Duodenal mucosa (tissue), 2 donors: ENCODE data around the gene TRIM24.
"Not testable (repeated sequence)": the region's sequence is repeated elsewhere in the genome, so short reads cannot be mapped to it uniquely, and the experiment has no call there.

ENCODE experiments used
- H3K27ac ChIP-seq: one replicate; pipeline ENCODE4 v1.7.0; 2013; ENCODE audit warnings: low read depth, low read length
- H3K27me3 ChIP-seq, 2 donors: one replicate each; pipeline ENCODE4 v1.7.0; 2013; ENCODE audit warnings: low read length in 2 of 2, control low read depth in 1 of 2; ENCODE audit not compliant: insufficient read depth in 2 of 2, control insufficient read depth in 1 of 2
- H3K36me3 ChIP-seq, 2 donors: one replicate each; pipeline ENCODE4 v1.7.0; 2013; ENCODE audit warnings: low read length in 2 of 2, control low read depth in 1 of 2; ENCODE audit not compliant: insufficient read depth in 2 of 2, control insufficient read depth in 1 of 2
- H3K4me1 ChIP-seq, 2 donors: one replicate each; pipeline ENCODE4 v1.7.0; 2013; ENCODE audit warnings: low read length in 2 of 2, control low read depth in 1 of 2; ENCODE audit not compliant: insufficient read depth in 2 of 2, control insufficient read depth in 1 of 2
- H3K4me3 ChIP-seq, 2 donors: one replicate each; pipeline ENCODE4 v1.7.0; 2013; ENCODE audit warnings: low read length in 2 of 2, low read depth in 1 of 2
- H3K9ac ChIP-seq, 2 donors: one replicate each; pipeline ENCODE4 v1.7.0; 2013; ENCODE audit warnings: low read length in 2 of 2, low read depth in 1 of 2
- H3K9me3 ChIP-seq, 2 donors: one replicate each; pipeline ENCODE4 v1.7.0; 2013; ENCODE audit warnings: low read length in 2 of 2, control low read depth in 1 of 2; ENCODE audit not compliant: control insufficient read depth in 1 of 2

TRIM24 gene

DNA sequence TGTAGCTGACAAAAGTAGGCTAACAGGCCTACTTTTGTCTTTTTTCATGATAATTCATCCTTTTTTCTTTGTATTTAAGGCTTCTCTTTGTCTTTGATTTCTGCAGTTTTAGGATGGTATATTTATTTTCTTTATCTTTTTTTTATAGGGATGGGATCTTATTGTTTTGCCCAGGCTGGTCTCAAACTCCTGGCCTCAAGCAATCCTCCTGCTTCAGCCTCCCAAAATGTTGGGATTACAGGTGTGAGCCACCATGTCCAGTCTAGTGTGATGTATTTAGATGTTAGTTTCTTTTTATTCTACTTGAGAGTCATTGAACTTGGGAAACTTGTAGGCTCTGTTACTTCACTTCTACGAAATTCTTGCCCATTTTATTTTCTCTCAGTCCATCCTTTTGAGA lies 35.4 kb downstream of the TRIM24 start:
- Histone ChIP-seq H3K4me3 (no peak overlapping the region), H3K9ac (no peak overlapping the region), H3K27ac (no peak overlapping the region), H3K9me3 (no peaks in the 10 kb centered on the region), H3K27me3 (no peaks in the 10 kb centered on the region), H3K36me3 (no peaks in the 10 kb centered on the region), H3K4me1 (no peaks in the 10 kb centered on the region)

DNA sequence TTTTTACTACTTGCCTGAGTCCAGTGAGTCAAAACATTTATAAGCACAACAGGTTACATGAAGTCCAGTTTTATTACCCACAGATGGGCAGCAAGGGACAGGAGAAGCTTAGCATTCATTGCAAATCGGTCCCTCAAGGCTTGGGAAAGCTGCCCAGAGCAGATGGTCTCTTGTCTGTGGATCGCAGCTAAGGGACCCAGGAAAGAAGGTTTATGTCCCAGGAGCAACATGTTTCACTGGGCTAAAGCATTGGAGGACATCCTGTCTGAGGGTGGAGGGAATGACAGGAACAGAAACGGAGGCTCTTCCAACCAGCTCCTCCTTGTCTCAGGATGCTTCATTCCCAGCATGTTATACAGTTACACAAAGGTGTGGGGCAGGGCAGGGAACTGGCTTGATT lies 39.3 kb downstream of the TRIM24 start:
- H3K27me3 ChIP-seq = no peaks in the 10 kb centered on the region
- H3K9me3 ChIP-seq = no peaks in the 10 kb centered on the region
- H3K9ac ChIP-seq = no peak overlapping the region
- H3K27ac ChIP-seq = no peak overlapping the region
- peaks cover 0 to under 1% of the 10 kb centered on the region in 2 donors for H3K36me3 ChIP-seq
- H3K4me3 ChIP-seq = no peak overlapping the region
- H3K4me1 ChIP-seq = peaks cover 0 to 4% of the 10 kb centered on the region in 2 donors

DNA sequence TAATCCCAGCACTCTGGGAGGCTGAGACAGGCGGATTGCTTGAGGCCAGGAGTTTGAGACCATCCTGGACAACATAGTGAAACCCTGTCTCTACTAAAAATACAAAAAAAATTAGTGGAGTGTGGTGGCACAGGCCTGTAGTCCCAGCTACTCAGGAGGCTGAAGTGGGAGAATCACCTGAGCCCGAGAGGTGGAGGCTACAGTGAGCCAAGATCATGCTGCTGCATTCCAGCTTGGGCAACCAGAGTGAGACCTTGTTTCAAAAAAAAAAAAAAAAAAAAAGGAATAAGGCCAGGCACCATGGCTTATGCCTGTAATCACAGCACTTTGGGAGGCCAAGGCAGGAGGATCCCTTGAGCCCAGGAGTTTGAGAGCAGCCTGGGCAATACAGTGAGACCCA lies 40.2 kb downstream of the TRIM24 start:
- H3K4me3 ChIP-seq, H3K27ac ChIP-seq, H3K27me3 ChIP-seq, H3K9me3 ChIP-seq, H3K4me1 ChIP-seq, H3K9ac ChIP-seq: not testable (repeated sequence)
- peaks cover 0 to 10% of the 10 kb centered on the region in 2 donors for H3K36me3 ChIP-seq

DNA sequence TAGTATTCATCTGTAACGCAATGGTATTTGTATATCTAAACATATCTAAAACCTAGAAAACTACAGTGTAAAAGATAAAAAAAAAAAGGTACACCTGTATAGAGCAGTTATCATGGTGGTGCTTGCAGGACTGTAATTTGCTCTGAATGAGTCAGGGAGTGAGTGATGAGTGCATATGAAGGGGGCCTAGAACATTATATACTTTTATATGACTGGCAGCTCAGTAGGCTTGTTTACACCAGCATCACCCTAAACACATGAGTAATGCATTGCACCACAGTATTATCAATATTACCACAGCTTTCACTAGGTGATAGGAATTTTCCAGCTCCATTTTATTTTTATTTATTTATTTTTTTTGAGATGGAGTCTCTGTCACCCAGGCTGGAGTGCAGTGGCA lies 40.8 kb downstream of the TRIM24 start:
- Histone ChIP-seq H3K4me3 (no peak overlapping the region), H3K27ac (no peak overlapping the region), H3K36me3 (peaks cover 0 to 14% of the 10 kb centered on the region in 2 donors), H3K9ac (no peak overlapping the region), H3K27me3 (no peaks in the 10 kb centered on the region), H3K9me3 (no peaks in the 10 kb centered on the region), H3K4me1 (peaks cover 0 to 4% of the 10 kb centered on the region in 2 donors)

DNA sequence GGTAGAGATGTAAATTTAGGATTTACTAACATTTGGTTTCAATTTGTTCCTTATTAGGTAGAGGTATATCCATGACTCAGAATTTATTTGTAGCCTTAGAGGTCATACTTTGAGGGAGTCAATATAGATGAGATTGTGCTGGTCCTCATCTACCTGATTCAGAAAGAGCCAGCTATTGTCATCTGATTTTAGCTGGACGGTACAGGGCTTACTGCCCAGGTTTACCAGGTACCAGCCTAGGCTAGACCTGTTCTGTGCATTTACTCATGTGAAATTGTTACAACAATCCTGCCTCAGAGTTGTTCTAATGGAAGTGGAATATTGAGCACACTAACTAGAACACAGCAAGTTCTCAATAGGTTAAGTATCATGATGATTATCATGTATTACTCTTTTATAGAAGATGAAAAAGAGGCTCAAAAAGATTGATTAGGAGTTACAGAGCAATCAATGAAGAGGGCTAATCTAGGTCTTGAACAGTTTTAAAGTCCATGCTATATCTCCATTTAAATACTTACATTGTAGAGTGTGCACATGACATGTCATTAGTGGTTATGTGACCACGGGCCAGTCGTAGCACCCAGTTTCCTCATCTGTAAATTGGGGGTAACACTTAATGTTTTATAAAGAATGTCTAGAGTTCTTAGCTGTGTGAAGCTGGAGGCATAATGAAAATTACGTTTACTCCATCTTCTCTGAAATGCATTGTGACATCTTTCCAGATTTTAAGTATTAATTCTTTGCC lies 42.1 kb downstream of the TRIM24 start:
- Histone ChIP-seq H3K9ac (no peak overlapping the region), H3K27ac (no peak overlapping the region), H3K4me1 (peaks cover 0 to 4% of the 10 kb centered on the region in 2 donors), H3K4me3 (no peak overlapping the region), H3K9me3 (no peaks in the 10 kb centered on the region), H3K27me3 (no peaks in the 10 kb centered on the region), H3K36me3 (peaks cover 0 to 20% of the 10 kb centered on the region in 2 donors)

DNA sequence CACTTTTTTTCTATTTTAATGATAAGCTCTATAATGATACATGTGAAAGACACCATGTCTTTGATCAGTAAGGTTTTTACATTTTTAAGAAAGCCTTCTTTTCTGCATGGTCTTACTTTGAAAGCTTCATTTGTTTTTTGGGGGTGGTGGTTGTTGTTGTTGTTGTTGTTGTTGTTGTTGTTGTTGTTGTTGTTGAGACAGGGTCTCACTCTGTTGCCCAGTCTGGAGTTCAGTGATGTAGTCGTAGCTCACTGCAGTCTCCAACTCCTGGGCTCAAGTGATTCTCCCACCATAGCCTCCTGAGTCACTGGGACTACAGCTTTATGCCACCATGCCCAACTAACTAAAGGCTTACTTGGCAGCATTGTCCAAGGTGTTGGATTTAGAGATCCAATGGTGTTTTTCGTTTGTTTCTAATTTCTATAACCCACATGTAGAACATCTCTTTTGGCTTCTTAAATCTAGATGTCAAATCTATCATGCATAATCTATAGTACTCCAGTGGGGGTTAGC lies 45.4 kb downstream of the TRIM24 start:
- peaks cover 0 to 20% of the 10 kb centered on the region in 2 donors for H3K36me3 ChIP-seq
- no peaks in the 10 kb centered on the region for H3K9me3 ChIP-seq
- no peak overlapping the region for H3K27ac ChIP-seq
- H3K4me3 ChIP-seq = no peak overlapping the region
- no peak overlapping the region for H3K9ac ChIP-seq
- H3K27me3 ChIP-seq = no peaks in the 10 kb centered on the region
- peaks cover 4% of the 10 kb centered on the region in 2 donors for H3K4me1 ChIP-seq

DNA sequence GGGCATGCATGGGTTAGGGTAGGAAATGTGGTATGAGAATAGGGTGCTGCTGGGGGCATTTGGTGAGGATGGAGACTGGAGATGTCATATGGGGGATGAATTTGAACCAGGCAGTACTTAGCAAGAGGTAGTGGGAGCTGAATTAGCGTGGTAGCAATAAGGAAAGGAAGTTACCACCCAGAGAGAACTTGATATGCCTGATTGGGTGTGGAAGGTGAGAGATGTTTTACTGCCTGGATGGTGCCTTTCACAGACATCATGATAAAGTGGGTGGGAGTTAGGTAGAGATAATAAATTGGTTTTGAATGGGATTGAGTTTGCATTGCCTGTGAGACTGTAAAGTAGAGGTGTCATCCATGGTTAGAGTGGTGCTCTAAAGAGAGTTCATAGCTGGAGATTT lies 46.7 kb downstream of the TRIM24 start:
- no peak overlapping the region for H3K27ac ChIP-seq
- no peak overlapping the region for H3K9ac ChIP-seq
- no peaks in the 10 kb centered on the region for H3K27me3 ChIP-seq
- no peaks in the 10 kb centered on the region for H3K9me3 ChIP-seq
- H3K4me3 ChIP-seq = no peak overlapping the region
- H3K36me3 ChIP-seq = peaks cover 0 to 25% of the 10 kb centered on the region in 2 donors
- peaks cover 4% of the 10 kb centered on the region in 2 donors for H3K4me1 ChIP-seq

DNA sequence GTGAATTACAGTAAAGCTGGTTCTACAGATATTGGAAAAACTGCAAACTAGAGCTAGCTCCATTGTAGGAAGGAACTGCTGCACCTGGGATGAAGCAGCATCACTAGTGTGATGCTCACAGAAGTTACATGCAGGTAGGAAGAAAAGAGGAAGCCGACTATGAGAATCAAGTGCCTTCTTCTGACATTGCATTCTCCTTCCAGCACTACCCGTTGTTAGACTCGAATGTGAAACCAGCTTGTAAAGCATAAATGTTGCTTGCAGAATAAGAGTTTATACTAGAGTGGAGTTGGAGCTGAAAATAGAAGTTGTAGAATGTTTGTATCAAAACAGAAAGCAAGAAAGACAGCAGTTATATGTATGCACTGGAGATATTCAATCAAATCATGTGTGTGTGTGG lies 49.9 kb downstream of the TRIM24 start:
- Histone ChIP-seq H3K9ac (no peak overlapping the region), H3K4me3 (no peak overlapping the region), H3K27ac (no peak overlapping the region), H3K4me1 (peaks cover 0 to 4% of the 10 kb centered on the region in 2 donors), H3K27me3 (no peaks in the 10 kb centered on the region), H3K36me3 (peaks cover 1 to 30% of the 10 kb centered on the region in 2 donors), H3K9me3 (peaks cover 0 to 5% of the 10 kb centered on the region in 2 donors)

DNA sequence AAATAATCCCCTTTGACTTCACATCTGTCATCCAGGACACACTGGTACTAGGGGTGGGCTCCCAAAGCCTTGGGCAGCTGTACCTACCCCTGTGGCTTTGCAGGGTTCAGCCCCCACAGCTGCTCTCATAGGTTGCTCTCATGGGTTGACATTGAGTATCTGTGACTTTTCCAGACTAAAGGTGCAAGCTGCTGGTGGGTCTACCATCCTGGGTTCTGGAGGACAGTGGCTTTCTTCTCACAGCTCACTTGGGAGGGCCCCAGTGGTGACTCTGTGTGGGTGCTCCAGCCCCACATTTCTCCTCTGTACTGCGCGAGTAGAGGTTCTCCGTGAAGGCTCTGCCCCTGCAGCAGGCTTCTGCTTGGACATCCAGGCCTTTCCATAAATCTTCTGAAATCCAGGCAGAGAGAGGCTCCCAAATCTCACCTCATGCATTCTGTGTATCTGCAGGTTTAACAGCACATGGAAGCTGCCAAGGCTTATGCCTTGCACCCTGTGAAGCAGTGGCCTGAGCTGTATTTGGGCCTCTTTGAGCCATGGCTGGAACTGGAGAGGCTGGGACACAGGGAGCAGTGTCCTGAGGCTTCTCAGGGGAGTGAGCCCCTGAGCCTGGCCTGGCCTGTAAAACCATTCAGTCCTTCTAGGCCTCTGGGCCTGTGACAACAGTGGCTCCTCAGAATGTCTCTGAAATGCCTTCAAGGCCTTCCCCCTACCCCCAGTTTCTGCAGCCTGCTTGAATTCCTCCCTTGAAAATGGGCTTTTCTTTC lies 52.2 kb downstream of the TRIM24 start:
- Histone ChIP-seq H3K9ac (no peak overlapping the region), H3K9me3 (peaks cover 0 to 5% of the 10 kb centered on the region in 2 donors), H3K27ac (no peak overlapping the region), H3K4me1 (peaks cover 0 to 4% of the 10 kb centered on the region in 2 donors), H3K27me3 (no peaks in the 10 kb centered on the region), H3K4me3 (no peak overlapping the region), H3K36me3 (peaks cover 3 to 26% of the 10 kb centered on the region in 2 donors)

DNA sequence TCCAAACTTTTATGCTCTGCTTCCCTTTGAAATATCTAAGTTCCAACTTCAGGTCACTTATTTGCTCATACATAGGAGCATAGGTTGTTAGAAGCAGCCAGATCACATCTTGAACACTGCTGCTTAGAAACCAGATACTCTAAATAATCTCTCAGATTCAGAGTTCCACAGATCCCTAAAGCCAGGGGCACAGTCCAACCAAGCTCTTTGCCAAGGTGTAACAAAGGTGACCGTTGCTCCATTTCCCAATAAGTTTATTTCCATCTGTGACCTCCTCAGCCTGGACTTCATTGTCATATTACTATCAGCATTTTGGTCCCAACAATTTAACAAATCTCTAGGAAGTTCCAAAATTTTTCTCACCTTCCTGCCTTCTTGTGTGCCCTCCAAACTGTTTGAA lies 52.8 kb downstream of the TRIM24 start:
- no peak overlapping the region for H3K4me3 ChIP-seq
- peaks cover 3 to 26% of the 10 kb centered on the region in 2 donors for H3K36me3 ChIP-seq
- no peak overlapping the region for H3K9ac ChIP-seq
- H3K9me3 ChIP-seq = peaks cover 0 to 5% of the 10 kb centered on the region in 2 donors
- no peak overlapping the region for H3K27ac ChIP-seq
- peaks cover 0 to 4% of the 10 kb centered on the region in 2 donors for H3K4me1 ChIP-seq
- no peaks in the 10 kb centered on the region for H3K27me3 ChIP-seq
